IPS-20b (cell line): ENCODE measurements around the gene FAM76B.
A peak's percentile ranks its signal among the peaks of the same experiment; 100 is the strongest.
"Not testable (repeated sequence)": the region's sequence is repeated elsewhere in the genome, so short reads cannot be mapped to it uniquely, and the experiment has no call there.

ENCODE experiments used
- H3K27ac ChIP-seq: one replicate; pipeline ENCODE4 v1.5.1; 2013; ENCODE audit warnings: low read length
- H3K27me3 ChIP-seq: 2 replicates; pipeline ENCODE4 v1.6.1; 2013; ENCODE audit warnings: mild to moderate bottlenecking, low read length, inconsistent platforms; ENCODE audit not compliant: insufficient read depth
- H3K36me3 ChIP-seq: 2 replicates; pipeline ENCODE4 v1.6.1; 2013; ENCODE audit warnings: low read depth, mild to moderate bottlenecking, inconsistent platforms, low read length, moderate library complexity; ENCODE audit not compliant: insufficient read depth
- H3K4me1 ChIP-seq: 2 replicates; pipeline ENCODE4 v1.6.1; 2013; ENCODE audit warnings: mild to moderate bottlenecking, control low read depth, inconsistent platforms, low read length, moderate library complexity; ENCODE audit not compliant: insufficient read depth
- H3K4me3 ChIP-seq: 2 replicates; pipeline ENCODE4 v1.5.1; 2013; ENCODE audit warnings: mild to moderate bottlenecking, low read length, inconsistent platforms
- H3K9ac ChIP-seq: 2 replicates; pipeline ENCODE4 v1.6.1; 2013; ENCODE audit warnings: low read depth, mild to moderate bottlenecking, inconsistent platforms, low read length, moderate library complexity
- H3K9me3 ChIP-seq: 2 replicates; pipeline ENCODE4 v1.6.1; 2013; ENCODE audit warnings: mild to moderate bottlenecking, low read depth, low read length, inconsistent platforms; ENCODE audit not compliant: insufficient read depth

The FAM76B gene

GRCh38 chr11:95789506-95790122 lies at the start of gene FAM76B:
TSS of gene FAM76B (minus strand) at chr11:95789782. CDS start at chr11:95789478, 304 bp downstream.
- H3K4me3 ChIP-seq: peak within 1 kb of the TSS; percentile 94
- H3K4me1 ChIP-seq: peaks cover 7% of the 10 kb centered on the region; the same call in 1 of the 2 replicates
- H3K36me3 ChIP-seq: peaks cover 35% of the 10 kb centered on the region
- no peaks in the 10 kb centered on the region for H3K27me3 ChIP-seq
- H3K27ac ChIP-seq: peak within 1 kb of the TSS; percentile 91
- H3K9ac ChIP-seq: peak within 1 kb of the TSS; percentile 98
- no peaks in the 10 kb centered on the region for H3K9me3 ChIP-seq

GRCh38 chr11:95835768-95836488 lies 46.3 kb upstream of the FAM76B start:
- Histone ChIP-seq H3K4me3 (no peak overlapping the region), H3K27ac (no peak overlapping the region), H3K9me3 (no peaks in the 10 kb centered on the region), H3K27me3 (no peaks in the 10 kb centered on the region), H3K4me1 (no peaks in the 10 kb centered on the region), H3K9ac (no peak overlapping the region), H3K36me3 (peaks cover 93% of the 10 kb centered on the region)

- Histone ChIP-seq H3K4me3 (no peak overlapping the region), H3K9ac (no peak overlapping the region), H3K4me1 (no peaks in the 10 kb centered on the region), H3K27me3 (no peaks in the 10 kb centered on the region), H3K36me3 (peaks cover 95% of the 10 kb centered on the region), H3K9me3 (no peaks in the 10 kb centered on the region), H3K27ac (no peak overlapping the region)
These were observed 45.8 kb upstream of the FAM76B start for GRCh38 chr11:95835351-95835750.

GRCh38 chr11:95833378-95833777 lies 43.8 kb upstream of the FAM76B start:
- Histone ChIP-seq H3K27ac (no peak overlapping the region), H3K27me3 (no peaks in the 10 kb centered on the region), H3K36me3 (peaks cover 93% of the 10 kb centered on the region), H3K9me3 (no peaks in the 10 kb centered on the region), H3K4me3 (no peak overlapping the region), H3K4me1 (no peaks in the 10 kb centered on the region), H3K9ac (no peak overlapping the region)

- H3K4me1 ChIP-seq: no peaks in the 10 kb centered on the region
- no peak overlapping the region for H3K4me3 ChIP-seq
- H3K27ac ChIP-seq: no peak overlapping the region
- H3K36me3 ChIP-seq: peaks cover 93% of the 10 kb centered on the region
- H3K9ac ChIP-seq: no peak overlapping the region
- no peaks in the 10 kb centered on the region for H3K27me3 ChIP-seq
- H3K9me3 ChIP-seq: no peaks in the 10 kb centered on the region
These were observed 43.2 kb upstream of the FAM76B start for GRCh38 chr11:95832763-95833162.

- H3K9me3 ChIP-seq: no peaks in the 10 kb centered on the region
- no peak overlapping the region for H3K9ac ChIP-seq
- no peaks in the 10 kb centered on the region for H3K27me3 ChIP-seq
- no peaks in the 10 kb centered on the region for H3K4me1 ChIP-seq
- H3K36me3 ChIP-seq: peaks cover 90% of the 10 kb centered on the region
- no peak overlapping the region for H3K4me3 ChIP-seq
- H3K27ac ChIP-seq: no peak overlapping the region
These were observed 41.8 kb upstream of the FAM76B start for GRCh38 chr11:95831198-95831883.

GRCh38 chr11:95829580-95830259 lies 40.1 kb upstream of the FAM76B start:
- no peaks in the 10 kb centered on the region for H3K4me1 ChIP-seq
- H3K9me3 ChIP-seq: no peaks in the 10 kb centered on the region
- H3K36me3 ChIP-seq: peaks cover 84% of the 10 kb centered on the region
- no peak overlapping the region for H3K9ac ChIP-seq
- H3K27me3 ChIP-seq: no peaks in the 10 kb centered on the region
- no peak overlapping the region for H3K4me3 ChIP-seq
- no peak overlapping the region for H3K27ac ChIP-seq

- Histone ChIP-seq H3K27me3 (no peaks in the 10 kb centered on the region), H3K9ac (no peak overlapping the region), H3K4me1 (no peaks in the 10 kb centered on the region), H3K9me3 (no peaks in the 10 kb centered on the region), H3K4me3 (no peak overlapping the region), H3K27ac (no peak overlapping the region), H3K36me3 (peaks cover 81% of the 10 kb centered on the region)
These were observed 38.1 kb upstream of the FAM76B start for GRCh38 chr11:95827696-95828095.

- Histone ChIP-seq H3K36me3 (peaks cover 79% of the 10 kb centered on the region), H3K27me3 (no peaks in the 10 kb centered on the region), H3K9ac (no peak overlapping the region), H3K9me3 (no peaks in the 10 kb centered on the region), H3K4me1 (no peaks in the 10 kb centered on the region), H3K4me3 (no peak overlapping the region), H3K27ac (no peak overlapping the region)
These were observed 32.1 kb upstream of the FAM76B start for GRCh38 chr11:95821640-95822039.

- H3K4me1 ChIP-seq: no peaks in the 10 kb centered on the region
- H3K36me3 ChIP-seq: peaks cover 70% of the 10 kb centered on the region
- no peak overlapping the region for H3K4me3 ChIP-seq
These were observed 26.5 kb upstream of the FAM76B start for GRCh38 chr11:95816037-95816436.

GRCh38 chr11:95811052-95811451 lies 21.5 kb upstream of the FAM76B start:
- Histone ChIP-seq H3K9me3 (peaks cover 11% of the 10 kb centered on the region), H3K36me3 (peaks cover 42% of the 10 kb centered on the region)
- H3K9ac ChIP-seq, H3K27ac ChIP-seq, H3K4me1 ChIP-seq, H3K27me3 ChIP-seq, H3K4me3 ChIP-seq: not testable (repeated sequence)

More at GRCh38 chr11:95816037-95816436, 26.5 kb upstream of the FAM76B start:
- Histone ChIP-seq H3K9ac (no peak overlapping the region), H3K27me3 (no peaks in the 10 kb centered on the region), H3K27ac (no peak overlapping the region), H3K9me3 (no peaks in the 10 kb centered on the region)
